ENCODE measurements around the gene LYZL1.
A peak's percentile ranks its signal among the peaks of the same experiment; 100 is the strongest.

- TF ChIP-seq, protein P1, sequence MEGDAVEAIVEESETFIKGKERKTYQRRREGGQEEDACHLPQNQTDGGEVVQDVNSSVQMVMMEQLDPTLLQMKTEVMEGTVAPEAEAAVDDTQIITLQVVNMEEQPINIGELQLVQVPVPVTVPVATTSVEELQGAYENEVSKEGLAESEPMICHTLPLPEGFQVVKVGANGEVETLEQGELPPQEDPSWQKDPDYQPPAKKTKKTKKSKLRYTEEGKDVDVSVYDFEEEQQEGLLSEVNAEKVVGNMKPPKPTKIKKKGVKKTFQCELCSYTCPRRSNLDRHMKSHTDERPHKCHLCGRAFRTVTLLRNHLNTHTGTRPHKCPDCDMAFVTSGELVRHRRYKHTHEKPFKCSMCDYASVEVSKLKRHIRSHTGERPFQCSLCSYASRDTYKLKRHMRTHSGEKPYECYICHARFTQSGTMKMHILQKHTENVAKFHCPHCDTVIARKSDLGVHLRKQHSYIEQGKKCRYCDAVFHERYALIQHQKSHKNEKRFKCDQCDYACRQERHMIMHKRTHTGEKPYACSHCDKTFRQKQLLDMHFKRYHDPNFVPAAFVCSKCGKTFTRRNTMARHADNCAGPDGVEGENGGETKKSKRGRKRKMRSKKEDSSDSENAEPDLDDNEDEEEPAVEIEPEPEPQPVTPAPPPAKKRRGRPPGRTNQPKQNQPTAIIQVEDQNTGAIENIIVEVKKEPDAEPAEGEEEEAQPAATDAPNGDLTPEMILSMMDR (IDR thresholded peaks at IDR 0.05; ENCODE audit: insufficient read depth, low read length), result peak; percentile 11
- no peak for TF ChIP-seq POLR2AphosphoS5 (IDR thresholded peaks at IDR 0.05; ENCODE audit: low read depth)
Observed at GRCh38 chr10:29239569-29240472, 49.0 kb upstream of the LYZL1 start.

Data from HL-60 (cell line).